ENCODE measurements around the gene RNF7.

Gene RNF7

GRCh38 chr3:141726483-141726882 lies 11.6 kb upstream of the RNF7 start:
- DNase-seq (ENCODE audit: low read depth in 1 of 2, low spot score in 1 of 2) = no peak
- H3K4me3 ChIP-seq (replicated peaks; ENCODE audit: insufficient read depth, low read length) = no peak overlapping the region

GRCh38 chr3:141728355-141728892 lies 9.7 kb upstream of the RNF7 start:
- H3K27me3 ChIP-seq (ENCODE audit: insufficient read depth, poor library complexity, severe bottlenecking) = no peaks in the 10 kb centered on the region
- no peak overlapping the region for H3K27ac ChIP-seq (replicated peaks)
- no peak overlapping the region for H3K4me3 ChIP-seq (replicated peaks; ENCODE audit: insufficient read depth, low read length)
- TF ChIP-seq SPI1 (IDR thresholded peaks at IDR 0.05; ENCODE audit: borderline replicate concordance, low read depth) (no peak), GABPA (IDR thresholded peaks at IDR 0.05; ENCODE audit: low read depth) (no peak), CTCF (IDR thresholded peaks at IDR 0.05; ENCODE audit: insufficient read depth, low read length) (no peak), POLR2AphosphoS5 (IDR thresholded peaks at IDR 0.05; ENCODE audit: low read depth) (no peak)
- TF ChIP-seq, protein P1, sequence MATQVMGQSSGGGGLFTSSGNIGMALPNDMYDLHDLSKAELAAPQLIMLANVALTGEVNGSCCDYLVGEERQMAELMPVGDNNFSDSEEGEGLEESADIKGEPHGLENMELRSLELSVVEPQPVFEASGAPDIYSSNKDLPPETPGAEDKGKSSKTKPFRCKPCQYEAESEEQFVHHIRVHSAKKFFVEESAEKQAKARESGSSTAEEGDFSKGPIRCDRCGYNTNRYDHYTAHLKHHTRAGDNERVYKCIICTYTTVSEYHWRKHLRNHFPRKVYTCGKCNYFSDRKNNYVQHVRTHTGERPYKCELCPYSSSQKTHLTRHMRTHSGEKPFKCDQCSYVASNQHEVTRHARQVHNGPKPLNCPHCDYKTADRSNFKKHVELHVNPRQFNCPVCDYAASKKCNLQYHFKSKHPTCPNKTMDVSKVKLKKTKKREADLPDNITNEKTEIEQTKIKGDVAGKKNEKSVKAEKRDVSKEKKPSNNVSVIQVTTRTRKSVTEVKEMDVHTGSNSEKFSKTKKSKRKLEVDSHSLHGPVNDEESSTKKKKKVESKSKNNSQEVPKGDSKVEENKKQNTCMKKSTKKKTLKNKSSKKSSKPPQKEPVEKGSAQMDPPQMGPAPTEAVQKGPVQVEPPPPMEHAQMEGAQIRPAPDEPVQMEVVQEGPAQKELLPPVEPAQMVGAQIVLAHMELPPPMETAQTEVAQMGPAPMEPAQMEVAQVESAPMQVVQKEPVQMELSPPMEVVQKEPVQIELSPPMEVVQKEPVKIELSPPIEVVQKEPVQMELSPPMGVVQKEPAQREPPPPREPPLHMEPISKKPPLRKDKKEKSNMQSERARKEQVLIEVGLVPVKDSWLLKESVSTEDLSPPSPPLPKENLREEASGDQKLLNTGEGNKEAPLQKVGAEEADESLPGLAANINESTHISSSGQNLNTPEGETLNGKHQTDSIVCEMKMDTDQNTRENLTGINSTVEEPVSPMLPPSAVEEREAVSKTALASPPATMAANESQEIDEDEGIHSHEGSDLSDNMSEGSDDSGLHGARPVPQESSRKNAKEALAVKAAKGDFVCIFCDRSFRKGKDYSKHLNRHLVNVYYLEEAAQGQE (IDR thresholded peaks at IDR 0.05; ENCODE audit: insufficient replicate concordance, low read depth) = no peak
- DNase-seq (ENCODE audit: low read depth in 1 of 2, low spot score in 1 of 2) = no peak

More at GRCh38 chr3:141726483-141726882, 11.6 kb upstream of the RNF7 start:
- TF ChIP-seq GABPA (IDR thresholded peaks at IDR 0.05; ENCODE audit: low read depth) (no peak), SPI1 (IDR thresholded peaks at IDR 0.05; ENCODE audit: borderline replicate concordance, low read depth) (no peak), CTCF (IDR thresholded peaks at IDR 0.05; ENCODE audit: insufficient read depth, low read length) (no peak), POLR2AphosphoS5 (IDR thresholded peaks at IDR 0.05; ENCODE audit: low read depth) (no peak)
- TF ChIP-seq, protein P1 (IDR thresholded peaks at IDR 0.05; ENCODE audit: insufficient replicate concordance, low read depth) = no peak
- H3K27me3 ChIP-seq (ENCODE audit: insufficient read depth, poor library complexity, severe bottlenecking) = no peaks in the 10 kb centered on the region
- H3K27ac ChIP-seq (replicated peaks) = no peak overlapping the region

DNA sequence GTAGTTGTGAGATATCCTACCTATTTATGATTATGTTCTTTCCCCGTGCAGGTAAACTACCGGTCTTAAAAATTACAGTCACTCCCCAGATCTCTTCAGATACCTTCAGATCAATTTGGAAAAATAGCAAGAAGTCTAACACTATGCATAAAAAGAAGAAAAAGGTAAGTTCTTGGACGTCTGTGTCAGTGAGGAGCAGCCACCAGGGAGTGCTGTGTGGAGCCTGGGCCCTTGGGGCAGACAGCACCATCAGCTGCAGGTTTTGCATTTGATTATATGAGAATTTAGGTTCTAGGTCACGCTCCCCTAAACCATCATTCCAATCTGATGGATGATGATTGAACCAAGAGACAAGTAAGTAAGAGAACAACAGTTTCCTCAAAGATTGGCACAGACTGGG lies 8.9 kb upstream of the RNF7 start:
- Histone ChIP-seq H3K27ac (replicated peaks) (no peak overlapping the region), H3K4me3 (replicated peaks; ENCODE audit: insufficient read depth, low read length) (no peak overlapping the region), H3K27me3 (ENCODE audit: insufficient read depth, poor library complexity, severe bottlenecking) (no peaks in the 10 kb centered on the region)
- no peak for DNase-seq (ENCODE audit: low read depth in 1 of 2, low spot score in 1 of 2)
- TF ChIP-seq CTCF (IDR thresholded peaks at IDR 0.05; ENCODE audit: insufficient read depth, low read length) = no peak
- no peak for TF ChIP-seq GABPA (IDR thresholded peaks at IDR 0.05; ENCODE audit: low read depth)
- TF ChIP-seq SPI1 (IDR thresholded peaks at IDR 0.05; ENCODE audit: borderline replicate concordance, low read depth) = no peak
- TF ChIP-seq, protein P1 (IDR thresholded peaks at IDR 0.05; ENCODE audit: insufficient replicate concordance, low read depth) = no peak
- no peak for TF ChIP-seq POLR2AphosphoS5 (IDR thresholded peaks at IDR 0.05; ENCODE audit: low read depth)

Measured in HL-60 (cell line).